AG10803 (cell line): ENCODE measurements around the gene UTP11.
A peak's percentile ranks its signal among the peaks of the same experiment; 100 is the strongest.

ENCODE experiments used
- DNase-seq: peaks from one replicate; pipeline ENCODE4 v3.0.0; 2010; ENCODE audit warnings: low read depth
- H3K4me3 ChIP-seq: 2 replicates; pipeline ENCODE4 v1.5.1; 2011; ENCODE audit warnings: mild to moderate bottlenecking, low read length, control low read depth
- TF ChIP-seq, protein P1 (sequence below): conservative IDR thresholded peaks from 2 replicates; pipeline ENCODE4 v1.5.1; 2011; ENCODE audit warnings: mild to moderate bottlenecking, low read length, control low read depth, inconsistent platforms

UTP11 gene

DNA sequence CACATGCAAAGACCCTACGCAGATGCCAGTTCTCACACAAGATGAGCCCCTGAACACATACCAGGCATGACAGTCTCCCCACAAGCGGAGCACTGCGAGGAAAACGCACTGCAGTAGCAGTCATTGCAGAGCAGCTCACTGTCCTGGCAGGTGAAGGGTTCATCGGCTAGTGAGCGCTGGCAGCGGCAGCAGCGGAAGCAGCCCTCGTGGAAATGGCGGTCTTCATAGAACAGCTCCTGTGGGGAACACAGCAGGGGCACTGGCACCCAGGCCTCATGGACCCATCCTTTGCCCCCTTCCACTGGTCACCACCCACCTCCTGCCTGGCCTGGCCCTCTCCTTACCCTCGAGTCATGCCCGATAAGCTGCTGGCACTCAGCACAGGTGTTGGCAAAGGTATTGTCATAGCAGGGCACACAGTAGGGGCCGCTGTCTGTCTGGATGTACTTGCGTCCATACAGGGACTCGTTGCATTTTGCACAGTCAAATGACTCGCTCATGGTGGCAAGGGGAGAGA is 13.6 kb upstream of the UTP11 start:
- no peak overlapping the region for H3K4me3 ChIP-seq
- no peak for DNase-seq

DNA sequence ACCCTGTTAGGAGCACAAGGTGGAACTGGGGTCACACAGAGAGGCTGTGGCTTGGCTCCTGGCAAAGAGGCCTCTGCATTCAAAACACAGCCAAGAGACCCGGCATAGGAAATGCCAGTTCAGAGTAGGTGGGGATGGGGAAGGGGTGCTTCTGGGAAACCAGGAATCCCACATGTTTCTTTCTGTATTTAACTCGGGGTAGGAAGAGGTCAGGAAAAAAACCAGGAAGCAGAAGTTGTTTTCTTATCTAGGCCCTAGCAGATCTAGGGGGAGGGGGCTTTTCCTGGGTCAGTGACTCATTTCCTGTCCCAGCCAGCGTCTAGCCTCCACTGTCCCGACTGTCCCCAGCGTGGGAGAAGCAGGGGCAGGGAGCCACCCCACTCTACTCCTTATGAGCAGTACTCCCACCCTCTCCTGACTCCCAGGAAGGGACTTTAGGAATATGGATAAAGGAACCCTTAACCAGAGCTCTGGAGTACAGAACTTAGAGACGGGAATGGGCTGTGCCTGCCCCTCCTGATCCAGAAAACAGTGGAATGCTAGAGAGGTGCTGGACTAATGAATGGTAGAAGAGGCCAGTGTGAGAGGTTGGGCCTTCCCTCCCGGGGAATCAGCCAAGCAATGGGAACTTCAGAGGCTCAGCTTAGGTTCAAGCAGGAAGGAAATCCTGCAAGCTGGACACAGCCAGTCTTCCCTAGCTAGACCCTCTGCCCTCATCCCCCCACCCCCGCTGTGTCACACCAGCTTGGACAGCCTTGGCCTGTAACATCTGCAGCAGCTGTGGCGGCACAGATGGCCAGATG is 12.9 kb upstream of the UTP11 start:
- TF ChIP-seq, protein P1, sequence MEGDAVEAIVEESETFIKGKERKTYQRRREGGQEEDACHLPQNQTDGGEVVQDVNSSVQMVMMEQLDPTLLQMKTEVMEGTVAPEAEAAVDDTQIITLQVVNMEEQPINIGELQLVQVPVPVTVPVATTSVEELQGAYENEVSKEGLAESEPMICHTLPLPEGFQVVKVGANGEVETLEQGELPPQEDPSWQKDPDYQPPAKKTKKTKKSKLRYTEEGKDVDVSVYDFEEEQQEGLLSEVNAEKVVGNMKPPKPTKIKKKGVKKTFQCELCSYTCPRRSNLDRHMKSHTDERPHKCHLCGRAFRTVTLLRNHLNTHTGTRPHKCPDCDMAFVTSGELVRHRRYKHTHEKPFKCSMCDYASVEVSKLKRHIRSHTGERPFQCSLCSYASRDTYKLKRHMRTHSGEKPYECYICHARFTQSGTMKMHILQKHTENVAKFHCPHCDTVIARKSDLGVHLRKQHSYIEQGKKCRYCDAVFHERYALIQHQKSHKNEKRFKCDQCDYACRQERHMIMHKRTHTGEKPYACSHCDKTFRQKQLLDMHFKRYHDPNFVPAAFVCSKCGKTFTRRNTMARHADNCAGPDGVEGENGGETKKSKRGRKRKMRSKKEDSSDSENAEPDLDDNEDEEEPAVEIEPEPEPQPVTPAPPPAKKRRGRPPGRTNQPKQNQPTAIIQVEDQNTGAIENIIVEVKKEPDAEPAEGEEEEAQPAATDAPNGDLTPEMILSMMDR: no peak
- peak; percentile 69 for DNase-seq
- peak overlapping the region; percentile 44 for H3K4me3 ChIP-seq

More for the DNA sequence above, 13.6 kb upstream of the UTP11 start:
- TF ChIP-seq, protein P1: no peak

DNA sequence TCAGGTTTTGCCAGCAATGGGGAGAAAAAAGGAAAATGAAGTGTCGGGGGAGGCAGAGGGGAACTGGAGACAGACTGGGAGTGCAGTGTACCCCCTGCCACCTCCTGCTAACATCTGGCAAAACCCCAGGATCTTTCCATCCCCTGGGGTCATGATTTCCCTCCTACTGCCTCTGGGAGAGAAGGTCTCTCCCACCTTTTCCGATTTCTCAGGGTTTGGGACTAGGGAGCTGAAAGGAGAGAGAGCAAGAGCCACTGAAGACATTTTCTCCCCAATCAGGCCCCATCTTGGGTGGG is 12.4 kb upstream of the UTP11 start:
- H3K4me3 ChIP-seq: peak overlapping the region; percentile 44
- DNase-seq: no peak
- TF ChIP-seq, protein P1: no peak

DNA sequence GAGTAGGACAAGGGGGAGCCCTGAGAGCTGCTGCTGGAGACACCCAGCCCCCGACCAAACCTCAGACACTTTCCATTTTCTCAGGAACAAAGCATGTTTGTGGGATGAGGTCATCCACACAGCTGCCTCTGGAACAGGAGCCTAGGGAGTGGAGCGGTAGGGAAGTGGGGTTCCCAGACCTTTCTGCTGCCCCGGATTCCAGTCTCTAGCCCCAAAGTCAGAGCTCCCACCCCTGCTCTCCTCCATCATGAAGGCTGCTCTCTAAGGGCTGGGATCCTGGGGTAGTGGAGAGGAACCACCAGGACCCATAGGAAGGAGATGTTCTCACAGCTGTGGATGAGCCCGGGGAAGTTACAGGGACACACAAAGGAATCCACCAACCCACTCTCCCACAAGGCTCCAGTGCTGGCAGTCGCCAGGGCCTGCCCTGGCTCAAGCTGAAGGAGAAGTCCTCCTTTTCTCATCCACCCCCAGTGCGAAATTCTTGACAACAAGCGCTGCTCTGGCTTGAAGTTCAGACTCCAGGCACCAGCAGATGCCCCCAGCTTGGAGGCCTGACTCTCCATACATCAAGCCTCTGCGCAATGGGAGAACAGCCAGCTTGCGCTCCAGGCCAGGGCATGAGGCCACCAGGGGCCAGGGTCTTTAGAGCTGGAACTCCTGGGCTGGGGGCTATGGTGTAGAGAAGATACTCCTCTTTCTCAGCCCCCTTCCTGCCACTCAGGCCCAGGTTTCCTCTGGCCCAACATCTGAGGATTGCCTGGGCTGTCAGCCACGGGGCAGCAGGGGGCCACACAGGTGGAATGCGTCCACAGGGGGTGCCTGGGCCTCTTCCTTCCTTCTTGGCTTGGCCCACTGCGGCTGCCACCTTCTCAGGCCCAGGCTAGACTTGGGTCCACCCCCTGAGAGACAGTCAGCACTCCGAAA is 11.7 kb upstream of the UTP11 start:
- H3K4me3 ChIP-seq: peak overlapping the region; percentile 44
- peak; percentile 87 for DNase-seq
- TF ChIP-seq, protein P1: no peak

DNA sequence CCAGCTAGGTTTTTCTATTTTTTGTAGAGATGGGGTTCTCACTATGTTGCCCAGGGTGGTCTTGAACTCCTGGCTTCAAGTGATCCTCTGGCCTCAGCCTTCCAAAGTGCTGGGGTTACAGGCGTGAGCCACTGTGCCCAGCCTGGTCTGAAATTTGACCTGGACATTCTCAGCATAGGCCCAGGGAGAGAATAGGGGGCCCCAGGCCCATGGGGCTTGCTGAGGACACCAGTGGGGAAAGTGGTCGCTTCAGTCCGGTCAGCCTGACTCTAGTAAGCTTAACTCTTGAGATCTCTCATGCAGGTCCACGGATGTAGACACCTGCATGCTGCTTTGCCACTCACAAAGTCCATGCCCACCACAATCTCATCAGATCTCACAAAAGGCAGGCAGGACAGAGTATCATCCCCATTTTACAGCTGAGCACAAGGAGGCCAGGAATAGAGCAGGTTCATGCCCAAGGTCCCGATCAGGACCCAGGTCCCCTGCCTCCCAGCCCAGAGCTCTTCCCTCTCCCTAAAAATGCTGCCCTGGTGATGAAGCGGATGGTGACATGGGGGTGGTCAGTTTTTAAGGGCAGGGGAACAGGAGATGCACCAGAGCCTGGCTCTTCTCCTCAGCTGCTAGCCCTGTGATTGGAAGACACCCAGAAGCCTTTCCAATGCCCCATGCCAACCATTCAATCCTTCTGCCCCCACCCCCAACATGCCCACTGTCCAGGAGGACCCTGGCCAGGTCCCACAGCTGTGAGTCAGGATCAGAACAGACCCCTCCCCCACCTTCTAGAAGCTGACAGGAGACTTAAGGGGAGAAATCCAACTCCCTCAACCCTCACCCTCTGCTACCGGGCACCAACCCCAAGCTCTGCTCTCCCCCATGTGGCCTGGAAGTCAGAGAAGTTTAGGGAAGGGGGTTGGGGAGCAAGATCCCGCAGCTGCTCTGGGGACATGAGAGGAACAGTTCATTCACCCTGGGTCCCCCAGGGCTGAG is 9.0 kb upstream of the UTP11 start:
- TF ChIP-seq, protein P1: no peak
- peak overlapping the region; percentile 90 for H3K4me3 ChIP-seq
- peak; percentile 41 for DNase-seq

DNA sequence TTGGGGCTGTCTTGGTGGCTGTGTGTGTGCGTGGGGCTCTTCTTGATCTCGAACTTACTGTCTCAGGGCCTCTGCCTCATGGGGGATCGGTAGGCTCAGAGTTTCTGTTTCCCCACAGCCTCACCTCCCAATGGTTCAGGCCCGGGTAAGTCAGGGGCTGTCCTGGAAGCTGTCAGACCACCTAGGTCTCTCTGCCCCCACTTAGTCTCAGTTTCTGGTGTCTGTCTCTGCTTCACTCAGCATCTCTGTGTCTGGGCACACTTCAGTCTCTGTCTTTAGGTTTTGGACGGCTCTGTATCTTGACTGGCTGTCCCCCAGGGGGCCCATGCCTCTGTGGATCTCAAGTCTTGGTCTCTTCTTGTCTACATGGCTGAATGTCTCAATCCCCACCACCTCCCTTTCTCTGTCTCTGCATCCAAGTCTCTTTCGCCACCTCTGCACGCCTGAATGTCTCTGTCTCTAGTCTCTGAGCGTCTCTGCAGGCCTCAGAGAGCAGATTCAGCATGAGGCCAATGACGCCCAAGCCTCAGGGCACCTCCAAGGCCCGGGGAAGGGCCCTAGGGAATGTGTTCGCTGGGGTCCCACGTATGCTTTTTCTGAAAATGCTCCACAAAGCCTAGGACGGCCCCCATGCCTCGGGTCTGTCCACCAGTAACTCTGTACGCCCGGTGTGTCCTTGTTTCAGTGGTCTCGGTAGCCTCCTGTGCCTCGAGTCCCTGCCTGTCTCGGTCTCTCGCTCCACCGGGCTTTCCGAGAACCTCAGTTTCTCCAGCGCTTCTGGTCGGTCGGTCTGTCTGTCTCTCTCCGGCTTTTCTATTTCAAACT is 8.0 kb upstream of the UTP11 start:
- TF ChIP-seq, protein P1: no peak
- no peak for DNase-seq
- H3K4me3 ChIP-seq: peak overlapping the region; percentile 90
